ENCODE data around the gene NR1D1. TPM values are rescaled to one million over a fixed set of nuclear protein-coding genes. Genes with fewer than 3 reads are reported as not detected.
A peak's percentile ranks its signal among the peaks of the same experiment; 100 is the strongest.

The NR1D1 gene
- total and polyA plus RNA-seq, 7 donors, result 21.4 to 88.7 (median 40.8) TPM

- Histone ChIP-seq H3K4me1 (peaks cover 68% of the 10 kb centered on the region), H3K4me3 (peak overlapping the region; percentile 51), H3K36me3 (ENCODE audit: insufficient read depth in 1 of 2, low read depth in 1 of 2) (peaks cover 0 to 55% of the 10 kb centered on the region in 2 donors), H3K27me3 (ENCODE audit: insufficient read depth in 3 of 3, low read length in 2 of 3) (no peaks in the 10 kb centered on the region), H3K9me3 (no peaks in the 10 kb centered on the region), H3K27ac (peak overlapping the region; percentile 94)
- intact Hi-C loops (cut with DNase I), result no loop called here
- TF ChIP-seq CTCF (IDR thresholded peaks at IDR 0.05), result peak; percentile 88
- 2 to 5% (median 3%) methylated on average over 11 of the region's 11 CpGs for WGBS, 3 donors
- ATAC-seq (peak; percentile 64 to 72 (median 71)), DNase-seq (peak; percentile 83 to 93)
Observed at GRCh38 chr17:40075201-40075941, 25.0 kb downstream of the NR1D1 start.

- WGBS, 3 donors, result 15 to 31% (median 21%) methylated on average over 6 of the region's 6 CpGs
- H3K36me3 ChIP-seq (ENCODE audit: insufficient read depth in 1 of 2, low read depth in 1 of 2), result peaks cover 0 to 50% of the 10 kb centered on the region in 2 donors
- peak overlapping the region; percentile 51 for H3K4me3 ChIP-seq
- TF ChIP-seq CTCF (IDR thresholded peaks at IDR 0.05), result no peak
- no peaks in the 10 kb centered on the region for H3K27me3 ChIP-seq (ENCODE audit: insufficient read depth in 3 of 3, low read length in 2 of 3)
- peak overlapping the region; percentile 94 for H3K27ac ChIP-seq
- DNase-seq, result no peak
- H3K9me3 ChIP-seq, result no peaks in the 10 kb centered on the region
- peak in 2 of 4 donors; percentile 0 to 10 for ATAC-seq
- intact Hi-C loops (cut with DNase I), result no loop called here
- H3K4me1 ChIP-seq, result peaks cover 73% of the 10 kb centered on the region
Observed at GRCh38 chr17:40074871-40075200, 25.6 kb downstream of the NR1D1 start.

- H3K27me3 ChIP-seq (ENCODE audit: insufficient read depth in 3 of 3, low read length in 2 of 3), result no peaks in the 10 kb centered on the region
- WGBS, 3 donors, result 61 to 84% (median 68%) methylated on average over 7 to 8 of the region's 8 CpGs
- H3K9me3 ChIP-seq, result no peaks in the 10 kb centered on the region
- peaks cover 0 to 44% of the 10 kb centered on the region in 2 donors for H3K36me3 ChIP-seq (ENCODE audit: insufficient read depth in 1 of 2, low read depth in 1 of 2)
- no peak overlapping the region for H3K4me3 ChIP-seq
- H3K27ac ChIP-seq, result peak overlapping the region; percentile 94
- H3K4me1 ChIP-seq, result peaks cover 80% of the 10 kb centered on the region
- DNase-seq (no peak), ATAC-seq (no peak)
- no peak for TF ChIP-seq CTCF (IDR thresholded peaks at IDR 0.05)
- intact Hi-C loops (cut with DNase I), result no loop called here
Observed at GRCh38 chr17:40074175-40074512, 26.2 kb downstream of the NR1D1 start.

GRCh38 chr17:40073454-40074174, 26.8 kb downstream of the NR1D1 start:
- H3K27ac ChIP-seq, result peak overlapping the region; percentile 94
- intact Hi-C loops (cut with DNase I), result no loop called here
- 63 to 78% (median 66%) methylated on average over 7 of the region's 7 CpGs for WGBS, 3 donors

More at GRCh38 chr17:40073454-40074174, 26.8 kb downstream of the NR1D1 start:
- TF ChIP-seq CTCF (IDR thresholded peaks at IDR 0.05), result no peak
- Histone ChIP-seq H3K36me3 (ENCODE audit: insufficient read depth in 1 of 2, low read depth in 1 of 2) (peaks cover 0 to 39% of the 10 kb centered on the region in 2 donors), H3K9me3 (no peaks in the 10 kb centered on the region), H3K4me1 (peaks cover 83% of the 10 kb centered on the region), H3K27me3 (ENCODE audit: insufficient read depth in 3 of 3, low read length in 2 of 3) (no peaks in the 10 kb centered on the region), H3K4me3 (no peak overlapping the region)
- no peak for DNase-seq
- ATAC-seq, result no peak
